HL-60 (cell line): Measurements from ENCODE around the gene CNOT11.

Experiments used
- GABPA ChIP-seq: IDR thresholded peaks from 2 replicates; pipeline ENCODE4 v1.6.1; 2012; ENCODE audit warnings: low read depth
- POLR2AphosphoS5 ChIP-seq: IDR thresholded peaks from 2 replicates; pipeline ENCODE4 v1.6.1; 2012; ENCODE audit warnings: low read depth
- REST ChIP-seq: IDR thresholded peaks from 2 replicates; pipeline ENCODE4 v1.6.1; 2012; ENCODE audit warnings: low read depth; ENCODE audit not compliant: insufficient replicate concordance
- TF ChIP-seq, protein P1 (sequence below): IDR thresholded peaks from one replicate; pipeline ENCODE4 v1.5.1; 2011; ENCODE audit warnings: low read length, control low read depth, inconsistent platforms; ENCODE audit not compliant: insufficient read depth

DNA sequence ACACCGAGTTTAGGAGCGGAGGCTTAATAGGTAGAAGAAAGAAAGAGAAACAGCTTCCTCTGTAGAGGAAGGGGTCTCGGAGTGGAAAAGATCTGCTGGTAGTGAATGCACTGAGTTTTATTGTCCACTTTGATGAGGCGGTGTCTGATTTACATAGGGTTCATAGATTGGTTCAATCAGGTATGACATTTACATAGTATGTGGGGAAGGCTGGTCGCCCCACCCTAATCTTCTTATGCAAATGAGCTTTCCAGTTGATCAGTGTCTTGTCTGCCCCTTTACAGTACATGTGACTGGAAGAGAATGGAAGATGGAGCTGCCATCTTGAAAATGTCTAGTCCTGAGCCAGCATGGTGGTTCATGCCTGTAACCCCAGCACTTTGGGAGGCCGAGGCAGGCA is 19.9 kb upstream of the CNOT11 start:
- TF ChIP-seq, protein P1, sequence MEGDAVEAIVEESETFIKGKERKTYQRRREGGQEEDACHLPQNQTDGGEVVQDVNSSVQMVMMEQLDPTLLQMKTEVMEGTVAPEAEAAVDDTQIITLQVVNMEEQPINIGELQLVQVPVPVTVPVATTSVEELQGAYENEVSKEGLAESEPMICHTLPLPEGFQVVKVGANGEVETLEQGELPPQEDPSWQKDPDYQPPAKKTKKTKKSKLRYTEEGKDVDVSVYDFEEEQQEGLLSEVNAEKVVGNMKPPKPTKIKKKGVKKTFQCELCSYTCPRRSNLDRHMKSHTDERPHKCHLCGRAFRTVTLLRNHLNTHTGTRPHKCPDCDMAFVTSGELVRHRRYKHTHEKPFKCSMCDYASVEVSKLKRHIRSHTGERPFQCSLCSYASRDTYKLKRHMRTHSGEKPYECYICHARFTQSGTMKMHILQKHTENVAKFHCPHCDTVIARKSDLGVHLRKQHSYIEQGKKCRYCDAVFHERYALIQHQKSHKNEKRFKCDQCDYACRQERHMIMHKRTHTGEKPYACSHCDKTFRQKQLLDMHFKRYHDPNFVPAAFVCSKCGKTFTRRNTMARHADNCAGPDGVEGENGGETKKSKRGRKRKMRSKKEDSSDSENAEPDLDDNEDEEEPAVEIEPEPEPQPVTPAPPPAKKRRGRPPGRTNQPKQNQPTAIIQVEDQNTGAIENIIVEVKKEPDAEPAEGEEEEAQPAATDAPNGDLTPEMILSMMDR: no peak
- TF ChIP-seq POLR2AphosphoS5 (no peak), REST (no peak), GABPA (no peak)
